Stimulated activated CD4-positive, alpha-beta T cell treated with anti-CD3 and anti-CD28 coated beads, Interleukin-1b, Interleukin-23, amount 100 ng/mL, for 4 hours (primary cell): ENCODE measurements around the gene LSAMP.
"Not testable (repeated sequence)": the region's sequence is repeated elsewhere in the genome, so short reads cannot be mapped to it uniquely, and the experiment has no call there.

Source experiments
- DNase-seq, 2 donors: peaks; one replicate each; pipeline ENCODE4 v3.0.0-alpha.2; 2020; ENCODE audit warnings: low read depth in 2 of 2

Gene LSAMP

DNA sequence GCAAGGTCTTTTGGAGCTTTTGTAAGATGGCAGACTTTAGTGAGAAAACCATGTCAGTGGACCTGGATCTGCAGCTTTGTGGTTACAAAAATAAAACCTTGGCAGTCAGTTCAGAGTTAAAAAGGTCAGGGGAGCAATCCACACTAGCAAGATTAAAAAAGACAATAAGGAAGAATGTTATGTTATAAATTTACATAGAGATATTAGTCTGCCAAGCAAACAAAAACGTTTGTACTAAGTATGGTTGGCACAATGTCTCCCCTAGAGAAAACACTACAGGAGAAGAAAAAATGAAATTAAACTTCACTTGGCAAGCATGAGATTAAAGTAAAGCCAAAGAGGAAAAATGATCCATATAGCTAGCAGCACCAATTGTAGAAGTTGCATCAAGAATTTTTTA is 205.0 kb downstream of the LSAMP start:
- no peak for DNase-seq

GRCh38 chr3:116238846-116239565 is 206.3 kb downstream of the LSAMP start:
- no peak for DNase-seq

- no peak for DNase-seq
Observed at GRCh38 chr3:116233711-116234357, 211.5 kb downstream of the LSAMP start.

DNA sequence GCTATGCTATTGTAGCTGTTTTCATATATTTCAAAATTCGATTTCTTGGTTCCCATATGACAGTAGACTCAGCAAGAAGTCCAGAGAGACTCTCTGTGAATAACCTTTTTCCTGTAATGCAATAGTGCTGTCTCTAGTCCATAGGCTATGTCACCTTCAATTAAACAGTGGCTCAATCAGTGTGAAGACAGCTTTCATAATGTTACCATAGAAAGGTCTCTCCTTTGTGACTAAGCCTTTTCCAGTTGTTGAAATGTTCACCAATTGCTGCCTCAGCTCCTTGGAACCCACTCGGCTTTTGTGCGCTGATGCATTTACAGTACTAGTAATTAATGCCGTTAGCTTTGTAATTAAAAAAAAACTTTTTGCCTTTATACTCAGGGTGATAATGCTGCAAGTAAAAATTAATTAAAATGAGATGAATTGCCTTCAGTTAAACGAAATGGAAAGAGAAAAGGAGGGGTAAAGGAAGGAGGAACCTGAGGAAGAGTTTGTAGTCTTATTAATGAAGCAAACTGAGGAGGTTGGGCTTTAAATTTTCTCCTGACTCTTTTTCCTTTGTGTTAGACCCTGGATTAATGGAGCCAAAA is 214.8 kb downstream of the LSAMP start:
- no peak for DNase-seq

- DNase-seq, result no peak
Observed at GRCh38 chr3:116226266-116226665, 219.0 kb downstream of the LSAMP start.

DNA sequence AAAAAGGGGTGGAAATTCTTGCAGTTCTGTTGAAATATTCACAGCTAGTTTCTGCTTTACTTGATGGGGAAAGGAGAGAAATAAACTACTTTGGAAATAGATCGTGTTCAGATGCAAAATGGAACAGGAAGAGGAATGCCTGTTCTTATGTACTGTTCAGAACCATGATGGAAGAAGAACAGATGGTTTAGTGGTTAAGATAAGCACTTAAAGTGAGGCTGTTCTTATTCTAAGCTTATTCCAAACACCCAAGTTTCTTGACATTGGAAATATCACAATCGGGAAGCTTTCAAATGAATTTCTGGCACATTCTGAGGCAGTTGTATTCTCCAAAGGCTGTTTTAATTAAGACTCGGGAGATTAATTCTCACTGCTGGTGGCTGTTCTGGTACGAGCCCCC is 228.5 kb downstream of the LSAMP start:
- no peak for DNase-seq

GRCh38 chr3:116211901-116212300 is 233.4 kb downstream of the LSAMP start:
- DNase-seq, result no peak

- not testable (repeated sequence) for DNase-seq
Observed at GRCh38 chr3:116208830-116209229, 236.5 kb downstream of the LSAMP start.

GRCh38 chr3:116200956-116201690 is 244.2 kb downstream of the LSAMP start:
- no peak for DNase-seq

DNA sequence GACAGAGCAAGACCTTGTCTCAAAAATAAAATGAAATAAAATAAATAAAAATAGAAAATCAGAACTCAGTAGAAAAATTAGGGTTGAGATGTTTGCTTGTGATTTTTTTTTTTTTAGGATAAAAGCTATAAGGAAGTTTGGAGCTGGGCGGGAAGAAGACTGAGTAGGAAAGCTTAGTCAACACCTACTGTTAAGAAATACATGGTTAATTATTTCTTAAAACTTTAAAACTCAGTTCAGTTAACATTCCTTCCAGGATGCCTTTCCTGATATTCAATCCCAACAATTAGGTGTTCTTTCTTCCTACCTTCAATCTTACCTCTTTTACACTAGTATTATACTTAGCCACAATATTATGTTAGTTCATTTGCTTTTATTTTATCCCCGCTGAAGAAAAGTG is 246.2 kb downstream of the LSAMP start:
- DNase-seq, result no peak

GRCh38 chr3:116198087-116198486 is 247.2 kb downstream of the LSAMP start:
- DNase-seq, result no peak

DNA sequence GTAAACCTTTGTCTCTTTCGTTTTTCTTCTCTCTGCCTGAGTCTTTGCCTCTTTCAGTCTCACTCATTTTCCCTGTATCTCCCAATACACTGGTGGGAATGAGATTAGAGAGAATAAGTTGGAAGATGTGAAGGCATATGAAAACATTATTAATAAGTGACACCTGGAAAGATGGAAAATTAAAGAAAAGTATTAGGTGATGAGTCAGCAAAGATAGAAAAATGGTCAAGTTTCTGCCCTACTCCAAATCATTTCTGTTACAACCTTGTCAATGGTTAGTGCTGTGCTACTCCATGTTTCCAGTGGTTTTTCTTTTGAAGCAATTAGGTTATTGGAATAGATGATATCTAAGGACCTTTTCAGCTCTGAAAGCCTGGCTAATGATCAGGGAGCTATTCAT is 252.8 kb downstream of the LSAMP start:
- DNase-seq, result no peak

GRCh38 chr3:116191409-116191808 is 253.9 kb downstream of the LSAMP start:
- DNase-seq, result no peak

- no peak for DNase-seq
Observed at GRCh38 chr3:116190095-116190494, 255.2 kb downstream of the LSAMP start.

GRCh38 chr3:116188231-116188785 is 257.0 kb downstream of the LSAMP start:
- no peak for DNase-seq

DNA sequence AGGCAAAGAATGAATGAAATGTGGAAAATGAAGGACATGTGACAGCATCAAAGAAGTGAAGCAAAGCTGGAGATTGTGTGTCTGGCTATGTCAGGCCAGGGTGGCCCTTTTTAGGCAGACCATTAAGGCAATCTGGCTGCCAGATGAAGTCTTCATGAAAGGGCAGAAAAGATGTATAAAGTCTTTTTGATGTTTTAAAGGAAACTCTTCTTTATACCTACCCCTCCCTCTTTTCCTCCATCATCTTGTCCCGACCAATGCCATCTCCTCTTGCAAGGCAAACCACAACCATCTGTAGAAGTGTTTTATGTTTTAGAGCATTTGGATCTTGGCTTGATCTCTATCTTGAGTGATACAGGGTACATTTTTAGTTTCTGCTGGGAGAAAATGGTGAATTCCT is 259.2 kb downstream of the LSAMP start:
- no peak for DNase-seq

GRCh38 chr3:116181159-116181558 is 264.1 kb downstream of the LSAMP start:
- DNase-seq, result no peak

- no peak for DNase-seq
Observed at GRCh38 chr3:116179091-116179490, 266.2 kb downstream of the LSAMP start.

GRCh38 chr3:116176974-116177555 is 268.2 kb downstream of the LSAMP start:
- no peak for DNase-seq

GRCh38 chr3:116166121-116166520 is 279.2 kb downstream of the LSAMP start:
- DNase-seq, result no peak

GRCh38 chr3:116165641-116166040 is 279.6 kb downstream of the LSAMP start:
- no peak for DNase-seq

DNA sequence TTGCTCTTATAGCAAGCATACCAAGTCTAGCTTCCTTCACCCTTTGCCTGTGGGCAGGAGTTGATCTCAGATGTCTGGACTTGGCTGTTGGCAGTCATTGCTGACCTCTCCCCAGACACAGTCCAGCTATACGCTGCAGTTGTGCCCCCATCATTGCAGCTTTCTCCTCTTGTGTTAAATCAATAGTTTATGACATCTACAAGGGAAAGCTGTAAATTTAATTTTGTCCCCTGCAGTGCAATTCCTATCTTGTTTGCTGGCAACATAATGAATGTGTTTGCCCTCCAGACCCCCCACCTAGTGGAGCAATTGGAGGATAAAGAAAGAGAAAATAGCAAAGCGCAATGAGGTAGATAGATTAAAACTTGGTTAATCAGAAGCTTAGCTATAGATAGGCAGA is 280.2 kb downstream of the LSAMP start:
- DNase-seq, result no peak
